Motor neuron (in vitro differentiated cells): ENCODE data around the gene PCDH9. TPM values are rescaled to one million over a fixed set of nuclear protein-coding genes. Genes with fewer than 3 reads are reported as not detected.

Source experiments
- ATAC-seq, 8 experiments: fragments of 200-7000 bp; cut with Tn5 transposase; replicated peaks in 6 of 8; 2 replicates each; pipeline ENCODE4 v1.8.0; 2021; ENCODE audit warnings: mild to moderate bottlenecking in 8 of 8, moderate library complexity in 8 of 8
- H3K27ac ChIP-seq, 2 donors: fragments of 250-450 bp; sonication (Bioruptor Pico); 2 replicates each; pipeline ENCODE4 v1.9.0; 2021; ENCODE audit warnings: antibody characterized with exemption in 2 of 2, mild to moderate bottlenecking in 2 of 2, moderate library complexity in 1 of 2
- H3K4me1 ChIP-seq, 2 donors: fragments of 250-450 bp; sonication (Bioruptor Pico); replicated peaks in 1 of 2; 2 replicates each; pipeline ENCODE4 v1.6.1; 2021; ENCODE audit warnings: antibody characterized with exemption in 2 of 2, mild to moderate bottlenecking in 2 of 2, moderate library complexity in 1 of 2
- H3K4me3 ChIP-seq, 5 donors: fragments of 250-450 bp; sonication (Bioruptor Pico); 2 replicates each; pipeline ENCODE4 v1.9.0; 2021; ENCODE audit warnings: antibody characterized with exemption in 5 of 5, mild to moderate bottlenecking in 5 of 5, moderate library complexity in 4 of 5
- WGBS, 10 experiments: fragments of 450-650 bp; shearing (Covaris generic); methylation state at CpG; one replicate each; pipeline ENCODE4 v1.0.0; 2022; 5-methylcytosine and 5-hydroxymethylcytosine counted together
- in situ Hi-C, 9 experiments: fragments of 400-800 bp; cut with MboI; loops; one replicate each; pipeline ENCODE4 v1.15.0; 2021; ENCODE audit warnings: low sequenced_read_pairs in 9 of 9, low pct_unique_long_range_greater_than_20kb in 2 of 9; ENCODE audit not compliant: unreplicated experiment in 9 of 9
- total RNA-seq, 8 experiments: library from RNA; unstranded; fragments of 300-600 nt; gene quantifications; 2 replicates each; pipeline versions ENCODE4 v1.2.3 to v1.2.4, GENCODE V29; 2022

Gene PCDH9
- total RNA-seq, 8 experiments from 2014 or later = 0.51 to 201 (median 64.7) TPM

DNA sequence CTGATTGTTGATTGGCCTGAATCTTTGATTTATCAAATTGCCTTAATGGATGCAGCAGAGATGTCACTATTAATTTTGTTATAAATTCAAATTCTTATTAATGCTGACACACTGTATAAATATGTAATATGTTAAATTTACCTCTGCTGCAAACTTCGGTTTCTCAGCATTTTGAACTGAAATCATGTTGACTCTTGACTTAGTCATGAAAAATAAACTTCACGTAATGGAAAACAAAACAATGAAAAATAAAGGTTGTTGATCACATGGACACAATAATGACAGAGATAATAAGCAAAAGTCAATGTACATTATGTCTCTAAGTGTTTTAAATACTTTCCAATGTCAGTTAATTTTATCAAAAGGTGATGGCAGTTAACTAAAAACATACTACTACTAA, 827.6 kb downstream of the PCDH9 start:
- Histone ChIP-seq H3K4me3 (no peak overlapping the region), H3K4me1 (peaks cover 13 to 15% of the 10 kb centered on the region in 2 donors), H3K27ac (no peak overlapping the region)
- in situ Hi-C loops = no loop called here
- ATAC-seq = no peak
- 21 to 100% (median 91%) methylated on average over 1 to 2 of the region's 2 CpGs for WGBS, 10 experiments

DNA sequence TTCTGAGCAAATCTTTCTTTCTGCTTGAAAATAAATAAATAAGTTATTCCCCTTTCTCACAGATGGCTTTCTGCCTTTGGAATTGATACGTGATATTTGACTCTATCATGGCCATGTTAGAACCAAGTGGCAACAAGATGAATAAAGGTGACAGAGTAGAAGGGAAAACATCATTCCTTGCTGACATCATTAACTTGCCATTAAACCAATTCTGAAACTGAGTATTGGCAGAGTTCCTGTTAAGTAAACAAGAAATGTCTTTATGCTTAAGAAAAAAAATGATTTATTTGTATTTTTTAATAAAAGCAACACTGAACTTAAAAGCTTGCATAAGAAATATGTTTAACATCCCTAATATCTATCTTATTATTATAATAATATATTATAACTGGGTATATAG, 828.1 kb downstream of the PCDH9 start:
- no peak overlapping the region for H3K4me3 ChIP-seq
- in situ Hi-C loops = no loop called here
- WGBS, 10 experiments = 88 to 100% (median 100%) methylated on average over 1 of the region's 1 CpG; no CpG with 5 or more reads in 3 of the 10 experiments

DNA sequence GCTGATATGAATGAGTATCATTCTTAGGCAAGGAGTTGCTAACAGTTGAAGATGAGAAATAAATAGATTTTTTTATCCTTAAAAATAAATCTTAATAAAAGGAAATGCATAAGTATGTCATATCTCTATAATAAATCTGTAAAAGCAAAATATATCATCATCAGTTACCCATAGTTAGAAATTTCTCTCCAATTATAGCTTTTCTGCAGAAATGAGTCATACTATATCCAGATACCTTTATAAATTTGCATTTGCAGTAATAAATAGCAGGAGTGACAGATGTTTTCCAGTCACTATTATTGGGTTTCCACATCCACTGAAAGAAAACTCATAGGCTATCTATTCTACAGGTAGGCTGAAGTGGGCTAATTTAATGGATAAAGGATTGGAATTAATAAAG, 829.8 kb downstream of the PCDH9 start:
- H3K4me3 ChIP-seq = no peak overlapping the region
- in situ Hi-C loops = no loop called here
- no peak for ATAC-seq

More for the DNA sequence above, 828.1 kb downstream of the PCDH9 start:
- no peak overlapping the region for H3K27ac ChIP-seq
- peaks cover 9 to 15% of the 10 kb centered on the region in 2 donors for H3K4me1 ChIP-seq
- ATAC-seq = no peak

DNA sequence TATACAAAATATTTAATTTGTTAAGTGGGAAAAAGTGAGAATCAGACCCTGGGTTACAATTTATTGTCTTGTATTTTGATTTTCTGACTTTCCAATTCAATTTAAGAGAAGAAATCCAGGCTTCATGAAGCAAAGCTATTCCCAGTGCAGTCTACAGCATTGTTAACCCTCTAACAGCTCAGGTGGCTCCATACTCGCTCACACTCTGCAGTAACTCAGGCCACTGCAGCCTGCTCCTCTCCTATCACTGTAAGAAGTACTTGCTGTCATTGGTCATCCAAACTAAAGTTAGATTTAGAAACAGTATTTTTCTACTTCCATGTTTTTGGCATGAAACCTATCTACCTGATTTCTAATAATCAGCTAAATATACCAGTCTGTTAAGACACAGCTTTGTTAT, 830.3 kb downstream of the PCDH9 start:
- Histone ChIP-seq H3K4me3 (no peak overlapping the region), H3K4me1 (no peaks in the 10 kb centered on the region), H3K27ac (no peak overlapping the region)
- in situ Hi-C loops = no loop called here
- no peak for ATAC-seq
- WGBS, 10 experiments = 71 to 100% methylated on average over 1 of the region's 1 CpG; no CpG with 5 or more reads in 8 of the 10 experiments

More for the DNA sequence above, 829.8 kb downstream of the PCDH9 start:
- Histone ChIP-seq H3K4me1 (no peaks in the 10 kb centered on the region), H3K27ac (no peak overlapping the region)

DNA sequence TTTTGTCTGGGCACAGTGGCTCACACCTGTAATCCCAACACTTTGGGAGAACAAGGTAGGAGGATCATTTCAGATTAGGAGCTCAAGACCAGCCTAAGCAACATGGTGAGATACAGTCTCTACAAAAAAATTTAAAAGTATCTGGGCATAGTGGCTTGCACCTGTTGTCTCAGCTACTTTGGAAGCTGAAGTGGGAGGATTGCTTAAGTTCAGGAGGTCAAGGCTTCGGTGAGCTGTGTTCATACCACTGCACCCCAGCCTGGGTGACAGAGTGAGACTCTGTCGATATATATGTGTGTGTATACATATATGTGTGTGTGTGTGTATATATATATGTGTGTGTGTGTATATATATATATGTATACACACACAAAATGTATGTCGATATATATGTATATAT, 833.0 kb downstream of the PCDH9 start:
- 14 to 100% (median 78%) methylated on average over 1 to 2 of the region's 3 CpGs; no CpG with 5 or more reads in 5 of the 10 experiments for WGBS, 10 experiments

DNA sequence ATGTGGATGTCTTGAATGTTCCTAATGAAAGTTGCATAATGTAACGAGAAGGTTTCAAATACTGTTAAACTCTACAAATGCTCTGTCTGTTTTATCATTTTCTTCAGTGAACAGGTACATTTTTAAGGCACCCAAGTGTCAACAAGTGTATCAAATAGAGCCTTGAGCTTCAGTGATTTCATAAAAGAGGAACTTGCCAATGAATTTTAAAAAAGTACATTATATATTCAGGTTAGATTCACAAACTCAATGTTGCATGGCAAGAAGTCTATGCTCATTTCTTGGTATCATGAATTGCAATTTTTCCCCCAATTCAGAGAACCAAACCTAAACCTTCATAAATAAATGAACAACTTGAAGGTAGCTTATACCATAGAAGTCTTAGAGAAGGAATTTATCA, 838.8 kb downstream of the PCDH9 start:
- in situ Hi-C loops = no loop called here
- no peak overlapping the region for H3K27ac ChIP-seq
- WGBS, 10 experiments = 0 to 100% (median 85%) methylated on average over 1 of the region's 1 CpG; no CpG with 5 or more reads in 2 of the 10 experiments
- H3K4me1 ChIP-seq = no peaks in the 10 kb centered on the region
- ATAC-seq = no peak
- H3K4me3 ChIP-seq = no peak overlapping the region

More for the DNA sequence above, 833.0 kb downstream of the PCDH9 start:
- in situ Hi-C loops = no loop called here
- Histone ChIP-seq H3K4me1 (no peaks in the 10 kb centered on the region), H3K4me3 (no peak overlapping the region), H3K27ac (no peak overlapping the region)
- ATAC-seq = no peak

DNA sequence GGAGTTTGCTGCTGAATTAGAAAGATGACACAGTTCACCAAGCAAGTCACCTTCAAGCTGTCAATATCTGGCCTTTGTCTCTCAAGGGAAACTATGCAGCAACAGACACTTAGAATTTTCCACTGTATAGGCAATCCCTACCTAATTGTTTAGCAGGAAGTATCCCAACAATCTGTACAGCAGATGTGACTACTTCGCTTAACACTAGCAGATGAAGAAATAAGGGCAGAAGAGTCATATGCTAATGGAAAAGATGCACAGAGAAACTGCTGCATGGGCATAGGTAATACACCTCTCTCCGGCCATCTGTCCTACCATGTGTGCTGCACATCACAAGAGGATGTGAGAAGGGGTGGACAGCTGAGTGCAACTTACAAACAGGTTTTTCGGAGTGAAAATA, 851.2 kb downstream of the PCDH9 start:
- 14 to 100% (median 83%) methylated on average over 1 to 3 of the region's 3 CpGs for WGBS, 10 experiments
- no peak overlapping the region for H3K4me3 ChIP-seq
- ATAC-seq = peak in 3 of 8 experiments; percentile 35 to 61 (median 36)
- H3K4me1 ChIP-seq = peaks cover 0 to 7% of the 10 kb centered on the region in 2 donors
- in situ Hi-C loops = no loop called here
- no peak overlapping the region for H3K27ac ChIP-seq

DNA sequence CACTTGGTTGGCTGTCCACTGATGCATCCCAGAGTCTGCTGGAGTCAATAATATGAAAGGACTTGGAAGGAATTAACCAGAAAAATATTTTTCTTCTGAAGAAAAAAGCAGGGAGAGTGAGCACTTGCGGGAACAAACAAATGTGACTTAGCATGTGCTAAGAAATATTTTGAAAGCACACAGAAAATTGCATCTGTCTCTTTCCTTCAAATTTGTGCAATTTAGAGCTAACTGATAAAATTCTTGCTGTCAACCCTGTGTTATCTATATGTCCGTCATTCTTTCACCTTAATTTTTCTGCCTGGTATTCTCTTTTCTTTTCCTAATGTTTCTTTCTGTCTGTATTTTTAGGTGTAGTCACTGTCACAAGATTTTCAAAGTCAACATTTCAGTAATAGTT, 852.6 kb downstream of the PCDH9 start:
- 5 to 89% (median 50%) methylated on average over 2 of the region's 2 CpGs; no CpG with 5 or more reads in 1 of the 10 experiments for WGBS, 10 experiments
- H3K27ac ChIP-seq = no peak overlapping the region
- ATAC-seq = no peak
- H3K4me1 ChIP-seq = peaks cover 0 to 7% of the 10 kb centered on the region in 2 donors
- in situ Hi-C loops = no loop called here
- H3K4me3 ChIP-seq = no peak overlapping the region

DNA sequence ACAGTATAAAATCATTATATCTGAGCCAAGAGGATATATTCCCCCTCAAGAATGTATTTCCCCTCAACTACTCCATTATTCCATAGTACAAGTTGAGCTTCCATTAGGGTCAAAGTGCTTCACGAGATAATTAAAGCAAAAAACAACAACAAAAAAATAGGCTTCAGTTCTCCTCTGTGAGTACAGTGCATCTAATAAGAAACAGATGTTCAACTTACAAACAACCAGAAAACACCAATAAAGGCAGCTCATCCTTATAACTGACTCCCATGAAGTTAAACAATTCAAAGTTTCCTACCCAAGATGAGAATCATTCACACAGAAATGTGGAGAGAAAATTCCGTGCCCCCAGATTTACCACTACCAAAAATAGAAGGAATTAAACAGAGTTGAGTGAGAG, 854.4 kb downstream of the PCDH9 start:
- in situ Hi-C loops = no loop called here
- H3K4me1 ChIP-seq = peaks cover 0 to 7% of the 10 kb centered on the region in 2 donors
- peak in 1 of 8 experiments; percentile 18 for ATAC-seq
- 10 to 100% (median 66%) methylated on average over 1 to 2 of the region's 2 CpGs; no CpG with 5 or more reads in 3 of the 10 experiments for WGBS, 10 experiments
- no peak overlapping the region for H3K27ac ChIP-seq
- H3K4me3 ChIP-seq = no peak overlapping the region

DNA sequence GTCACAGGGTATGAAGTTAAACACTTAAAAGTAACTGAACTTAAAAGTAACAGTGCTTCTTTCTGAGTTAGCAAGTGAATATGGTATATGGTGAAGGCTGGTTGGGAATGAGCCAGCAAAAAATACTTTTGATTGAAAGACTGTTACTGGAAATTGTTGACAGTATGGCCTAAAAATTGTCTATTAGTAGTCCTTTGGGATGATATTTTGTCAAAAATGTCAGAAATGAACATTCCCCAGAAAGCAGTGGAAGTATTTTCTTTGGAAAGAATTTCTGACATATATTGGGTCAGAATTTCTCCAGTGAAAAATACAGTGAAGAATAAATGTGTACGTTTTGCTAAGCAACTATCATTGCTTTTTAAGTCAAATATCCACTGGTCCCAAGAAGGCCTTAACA, 860.5 kb downstream of the PCDH9 start:
- no peak for ATAC-seq
- Histone ChIP-seq H3K27ac (no peak overlapping the region), H3K4me3 (no peak overlapping the region), H3K4me1 (peaks cover 0 to 9% of the 10 kb centered on the region in 2 donors)
- in situ Hi-C loops = no loop called here
- 0 to 90% (median 55%) methylated on average over 1 of the region's 1 CpG; no CpG with 5 or more reads in 4 of the 10 experiments for WGBS, 10 experiments

DNA sequence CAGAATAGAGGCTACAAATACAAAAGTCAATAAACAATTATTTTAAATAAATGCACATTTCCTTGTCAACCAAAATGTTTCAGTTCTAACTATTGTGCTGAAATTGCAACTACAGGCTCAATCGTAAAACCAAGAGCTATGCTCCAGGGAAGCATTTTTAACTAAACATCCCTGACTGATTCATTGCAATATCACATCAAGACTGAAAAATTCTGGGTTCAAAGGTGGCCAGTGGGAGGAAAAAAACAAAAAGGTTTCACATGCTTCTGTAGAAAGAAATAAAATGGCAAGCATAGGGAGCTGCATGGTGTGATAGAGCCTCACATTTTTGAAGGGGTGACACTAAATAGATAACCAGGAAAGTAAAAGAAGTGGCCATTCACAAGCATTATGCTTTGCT, 862.8 kb downstream of the PCDH9 start:
- Histone ChIP-seq H3K4me3 (no peak overlapping the region), H3K27ac (no peak overlapping the region), H3K4me1 (peaks cover 0 to 9% of the 10 kb centered on the region in 2 donors)
- 0 to 92% (median 80%) methylated on average over 1 of the region's 1 CpG; no CpG with 5 or more reads in 2 of the 10 experiments for WGBS, 10 experiments
- in situ Hi-C loops = no loop called here
- ATAC-seq = peak in 1 of 8 experiments; percentile 8

DNA sequence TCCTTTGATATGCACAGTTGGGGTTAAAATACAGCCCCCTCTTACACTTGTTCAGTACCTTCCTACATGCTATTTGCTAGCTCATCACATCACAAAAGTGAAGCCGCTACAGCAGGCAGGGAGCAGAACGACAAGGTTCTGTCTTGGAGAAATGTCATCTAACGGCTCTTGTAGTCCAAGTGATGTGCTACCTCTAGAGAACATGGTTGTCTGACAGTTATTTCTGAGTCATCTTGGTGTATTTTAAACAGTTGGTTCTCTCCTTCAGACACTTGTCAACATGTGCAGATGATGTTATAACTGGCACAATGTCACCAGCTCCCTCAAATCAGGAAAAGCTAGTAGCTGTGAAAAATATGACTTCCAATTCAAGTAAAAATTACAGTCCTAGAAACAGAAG, 865.0 kb downstream of the PCDH9 start:
- no peak overlapping the region for H3K4me3 ChIP-seq
- no peak overlapping the region for H3K27ac ChIP-seq
- 42 to 100% (median 87%) methylated on average over 1 to 3 of the region's 3 CpGs; no CpG with 5 or more reads in 3 of the 10 experiments for WGBS, 10 experiments
- ATAC-seq = no peak
- peaks cover 0 to 9% of the 10 kb centered on the region in 2 donors for H3K4me1 ChIP-seq
- in situ Hi-C loops = no loop called here

DNA sequence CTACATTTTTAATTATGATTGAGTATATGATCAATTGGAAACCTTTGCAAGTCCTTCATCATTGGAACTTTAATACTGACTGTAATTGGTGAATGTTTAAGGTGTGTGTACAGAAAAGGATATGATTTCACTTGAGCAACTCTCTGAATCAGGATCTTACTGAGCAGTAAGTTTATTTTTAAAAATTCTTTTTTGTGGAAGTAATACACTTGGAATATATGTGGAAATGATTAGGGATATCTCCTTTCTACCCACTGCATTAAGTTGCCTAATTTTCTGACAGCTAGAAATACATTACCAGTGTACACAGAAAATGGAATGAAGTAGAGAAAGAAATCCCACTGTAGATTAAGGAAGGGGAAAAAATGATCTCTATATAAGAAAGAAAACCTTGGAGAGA, 865.8 kb downstream of the PCDH9 start:
- in situ Hi-C loops = no loop called here
- no peak for ATAC-seq
- peaks cover 0 to 9% of the 10 kb centered on the region in 2 donors for H3K4me1 ChIP-seq
- no peak overlapping the region for H3K27ac ChIP-seq
- no peak overlapping the region for H3K4me3 ChIP-seq

DNA sequence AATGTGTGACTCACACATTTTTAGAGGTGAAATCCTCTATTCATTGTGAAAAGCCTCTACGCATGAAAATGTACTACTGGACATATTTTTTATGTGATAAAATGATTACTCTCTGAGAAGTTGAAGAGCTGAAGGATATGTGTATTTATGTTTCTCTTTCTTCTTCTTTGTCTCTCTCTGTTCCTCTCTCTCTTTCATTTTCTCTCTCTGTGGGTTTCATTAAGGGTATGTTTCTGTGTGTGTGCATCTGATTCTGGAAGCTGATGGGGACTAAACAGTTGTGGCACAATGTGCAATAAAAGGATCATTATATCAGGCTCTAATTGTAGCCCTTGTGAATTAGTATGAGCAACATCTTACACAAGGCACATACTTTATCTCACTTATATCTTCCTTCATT, 867.7 kb downstream of the PCDH9 start:
- Histone ChIP-seq H3K4me1 (peaks cover 0 to 11% of the 10 kb centered on the region in 2 donors), H3K4me3 (no peak overlapping the region), H3K27ac (no peak overlapping the region)
- no peak for ATAC-seq
- in situ Hi-C loops = no loop called here
- WGBS, 10 experiments = 40 to 100% (median 88%) methylated on average over 1 of the region's 1 CpG; no CpG with 5 or more reads in 1 of the 10 experiments
